ENCODE results near the gene ABCD1. TPM values are rescaled to one million over a fixed set of nuclear protein-coding genes. Genes with fewer than 3 reads are reported as not detected.

The ABCD1 gene
- total RNA-seq, 3 donors from 2014 or later, result 10.2 to 27.8 (median 10.5) TPM

DNA sequence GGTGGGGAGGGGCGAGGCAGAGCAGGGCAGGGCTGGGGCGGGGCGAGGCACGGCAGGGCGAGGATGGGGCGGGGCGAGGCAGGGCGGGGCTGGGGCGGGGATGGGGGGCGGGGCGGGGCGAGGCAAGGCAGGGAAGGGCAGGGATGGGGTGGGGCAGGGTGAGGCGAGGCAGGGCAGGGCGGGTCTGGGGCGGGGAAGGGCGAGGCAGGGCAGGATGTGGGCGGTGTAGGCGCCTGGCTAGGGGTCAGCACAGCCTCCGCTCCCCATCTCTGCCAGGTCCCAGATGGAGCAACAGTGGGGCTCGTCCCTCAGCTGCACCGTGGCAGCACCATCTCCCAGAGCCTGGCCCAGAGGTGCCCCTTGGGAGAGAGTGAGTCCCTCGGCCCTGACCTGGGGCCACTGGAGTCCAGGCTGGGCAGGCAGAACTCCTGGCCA lies 52.0 kb downstream of the ABCD1 start:
- no peak for DNase-seq (ENCODE audit: low spot score in 2 of 2)
- Histone ChIP-seq H3K9me3 (no peaks in the 10 kb centered on the region), H3K4me3 (no peak overlapping the region), H3K27me3 (peaks cover 0 to 60% of the 10 kb centered on the region in 2 donors), H3K36me3 (no peaks in the 10 kb centered on the region), H3K27ac (no peak overlapping the region), H3K4me1 (no peaks in the 10 kb centered on the region)
- TF ChIP-seq POLR2AphosphoS5 (IDR thresholded peaks at IDR 0.05) (no peak), POLR2A (IDR thresholded peaks at IDR 0.05) (no peak)
- TF ChIP-seq, protein P1, sequence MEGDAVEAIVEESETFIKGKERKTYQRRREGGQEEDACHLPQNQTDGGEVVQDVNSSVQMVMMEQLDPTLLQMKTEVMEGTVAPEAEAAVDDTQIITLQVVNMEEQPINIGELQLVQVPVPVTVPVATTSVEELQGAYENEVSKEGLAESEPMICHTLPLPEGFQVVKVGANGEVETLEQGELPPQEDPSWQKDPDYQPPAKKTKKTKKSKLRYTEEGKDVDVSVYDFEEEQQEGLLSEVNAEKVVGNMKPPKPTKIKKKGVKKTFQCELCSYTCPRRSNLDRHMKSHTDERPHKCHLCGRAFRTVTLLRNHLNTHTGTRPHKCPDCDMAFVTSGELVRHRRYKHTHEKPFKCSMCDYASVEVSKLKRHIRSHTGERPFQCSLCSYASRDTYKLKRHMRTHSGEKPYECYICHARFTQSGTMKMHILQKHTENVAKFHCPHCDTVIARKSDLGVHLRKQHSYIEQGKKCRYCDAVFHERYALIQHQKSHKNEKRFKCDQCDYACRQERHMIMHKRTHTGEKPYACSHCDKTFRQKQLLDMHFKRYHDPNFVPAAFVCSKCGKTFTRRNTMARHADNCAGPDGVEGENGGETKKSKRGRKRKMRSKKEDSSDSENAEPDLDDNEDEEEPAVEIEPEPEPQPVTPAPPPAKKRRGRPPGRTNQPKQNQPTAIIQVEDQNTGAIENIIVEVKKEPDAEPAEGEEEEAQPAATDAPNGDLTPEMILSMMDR (IDR thresholded peaks at IDR 0.05), result no peak
- intact Hi-C loops (cut with DNase I; ENCODE audit: low total_unique reads), result no loop called here

DNA sequence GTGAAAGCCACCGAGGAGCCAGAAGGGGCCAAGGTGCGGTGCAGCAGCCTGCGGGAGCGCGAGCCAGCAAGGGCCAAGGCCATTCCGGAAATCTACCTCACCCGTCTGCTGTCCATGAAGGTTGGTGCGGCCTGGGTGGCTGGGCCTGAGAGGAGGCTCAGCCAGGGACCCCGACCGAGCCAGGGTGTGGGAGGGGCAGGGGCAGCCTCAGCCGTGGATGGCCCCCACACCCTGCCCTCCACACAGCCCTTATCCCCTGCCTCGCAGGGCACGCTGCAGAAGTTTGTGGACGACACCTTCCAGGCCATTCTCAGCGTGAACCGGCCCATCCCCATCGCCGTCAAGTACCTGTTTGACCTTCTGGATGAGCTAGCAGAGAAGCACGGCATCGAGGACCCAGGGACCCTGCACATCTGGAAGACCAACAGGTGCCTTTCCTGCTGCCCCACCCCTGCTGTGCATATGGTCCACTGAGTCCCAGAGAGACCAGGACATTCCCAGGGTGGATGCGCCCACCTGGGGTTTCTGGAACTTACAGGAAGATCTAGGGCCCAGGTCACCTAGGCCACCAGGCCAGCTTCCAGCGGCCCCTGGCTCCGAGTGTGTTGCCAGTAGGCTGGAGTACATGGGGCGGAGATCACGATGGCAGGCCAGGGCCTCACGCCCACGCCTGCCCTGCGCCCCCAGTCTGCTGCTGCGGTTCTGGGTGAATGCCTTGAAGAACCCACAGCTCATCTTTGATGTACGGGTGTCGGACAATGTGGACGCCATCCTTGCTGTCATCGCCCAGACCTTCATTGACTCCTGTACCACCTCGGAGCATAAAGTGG lies 52.8 kb downstream of the ABCD1 start:
- Histone ChIP-seq H3K4me3 (no peak overlapping the region), H3K27me3 (peaks cover 0 to 60% of the 10 kb centered on the region in 2 donors), H3K27ac (no peak overlapping the region), H3K9me3 (no peaks in the 10 kb centered on the region), H3K4me1 (no peaks in the 10 kb centered on the region), H3K36me3 (no peaks in the 10 kb centered on the region)
- intact Hi-C loops (cut with DNase I; ENCODE audit: low total_unique reads), result no loop called here
- TF ChIP-seq, protein P1 (IDR thresholded peaks at IDR 0.05), result no peak
- TF ChIP-seq POLR2A (IDR thresholded peaks at IDR 0.05) (no peak), POLR2AphosphoS5 (IDR thresholded peaks at IDR 0.05) (no peak)
- DNase-seq (ENCODE audit: low spot score in 2 of 2), result no peak

DNA sequence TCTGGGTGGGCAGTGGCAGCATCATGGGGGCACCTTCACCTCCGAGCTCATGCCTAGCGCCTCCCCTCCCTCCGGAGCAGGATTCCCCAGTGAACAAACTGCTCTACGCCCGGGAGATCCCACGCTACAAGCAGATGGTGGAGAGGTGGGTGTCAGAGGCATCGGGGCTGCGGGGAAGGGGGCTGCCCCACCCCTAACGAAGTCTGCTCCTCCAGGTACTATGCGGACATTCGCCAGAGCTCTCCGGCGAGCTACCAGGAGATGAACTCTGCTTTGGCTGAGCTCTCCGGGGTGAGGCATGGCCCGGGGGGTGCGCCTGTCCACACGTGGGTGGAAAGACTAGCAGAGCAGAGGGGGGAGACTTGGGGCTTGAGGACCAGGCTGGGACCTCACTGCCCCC lies 53.5 kb downstream of the ABCD1 start:
- DNase-seq (ENCODE audit: low spot score in 2 of 2), result no peak
- H3K36me3 ChIP-seq, result no peaks in the 10 kb centered on the region
- intact Hi-C loops (cut with DNase I; ENCODE audit: low total_unique reads), result no loop called here
- no peaks in the 10 kb centered on the region for H3K9me3 ChIP-seq
- H3K4me1 ChIP-seq, result no peaks in the 10 kb centered on the region
- peaks cover 0 to 58% of the 10 kb centered on the region in 2 donors for H3K27me3 ChIP-seq
- no peak overlapping the region for H3K27ac ChIP-seq
- no peak overlapping the region for H3K4me3 ChIP-seq
- TF ChIP-seq, protein P1 (IDR thresholded peaks at IDR 0.05), result no peak
- TF ChIP-seq POLR2AphosphoS5 (IDR thresholded peaks at IDR 0.05) (no peak), POLR2A (IDR thresholded peaks at IDR 0.05) (no peak)

DNA sequence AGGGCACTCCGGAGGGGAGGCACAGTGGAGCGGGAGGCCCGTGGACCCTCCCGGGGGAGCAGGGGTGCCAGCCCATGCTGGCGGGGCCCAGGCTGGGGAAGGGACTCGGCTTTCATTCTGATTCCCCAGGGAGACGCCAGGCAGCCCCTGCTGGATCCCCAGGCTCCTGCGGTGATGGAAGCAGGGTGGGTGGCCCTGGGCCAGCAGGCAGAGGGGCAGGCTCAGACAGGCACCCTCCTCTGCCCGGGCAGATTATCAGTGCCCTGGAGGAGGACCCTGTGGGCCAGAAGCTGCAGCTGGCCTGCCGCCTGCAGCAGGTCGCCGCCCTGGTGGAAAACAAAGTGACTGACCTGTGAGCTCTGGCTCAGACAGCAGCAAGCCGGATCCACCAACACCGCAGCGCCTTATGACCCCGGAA lies 54.0 kb downstream of the ABCD1 start:
- intact Hi-C loops (cut with DNase I; ENCODE audit: low total_unique reads), result no loop called here
- no peak for DNase-seq (ENCODE audit: low spot score in 2 of 2)

DNA sequence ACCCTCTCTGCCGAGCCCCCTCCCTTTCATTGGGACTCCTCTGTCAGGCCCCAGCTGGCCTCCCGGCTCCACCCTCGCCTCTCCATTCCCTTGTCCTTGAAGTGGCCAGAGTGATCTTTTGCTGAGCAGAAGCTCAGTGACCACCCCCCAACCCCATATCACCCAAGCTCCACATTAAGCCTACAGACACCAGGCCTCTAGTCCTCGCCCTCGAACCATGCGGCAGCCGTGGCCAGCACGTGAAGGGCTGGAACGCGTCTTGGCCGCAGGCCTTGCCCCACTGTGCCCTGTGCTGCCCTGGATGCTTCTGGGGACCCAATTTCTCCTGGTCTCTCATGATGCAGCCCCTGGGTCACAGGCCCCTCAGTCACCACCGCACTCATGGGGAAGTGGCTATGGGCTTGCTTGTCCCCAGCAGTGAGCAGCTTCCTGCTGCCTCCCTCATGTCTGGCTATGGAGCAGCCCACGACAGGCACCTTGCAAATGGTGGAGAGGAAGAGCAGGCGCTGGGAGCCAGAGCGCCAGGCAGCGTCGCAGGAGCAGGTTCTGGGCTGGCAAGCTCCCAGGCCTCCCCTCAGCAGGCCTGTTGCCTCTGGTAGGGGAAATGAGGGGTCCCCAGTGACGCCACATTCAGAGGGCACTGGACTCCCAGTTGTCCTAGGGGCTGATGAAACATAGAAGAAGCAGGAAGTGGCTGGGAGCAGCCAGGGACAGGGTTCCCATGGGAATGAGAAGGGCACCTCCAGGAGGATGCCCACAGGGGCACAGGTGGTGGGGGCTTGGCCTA lies 55.4 kb downstream of the ABCD1 start:
- TF ChIP-seq, protein P1 (IDR thresholded peaks at IDR 0.05), result no peak
- TF ChIP-seq POLR2A (IDR thresholded peaks at IDR 0.05) (no peak), POLR2AphosphoS5 (IDR thresholded peaks at IDR 0.05) (no peak)
- H3K4me1 ChIP-seq, result no peaks in the 10 kb centered on the region
- H3K36me3 ChIP-seq, result no peaks in the 10 kb centered on the region
- no peaks in the 10 kb centered on the region for H3K9me3 ChIP-seq
- intact Hi-C loops (cut with DNase I; ENCODE audit: low total_unique reads), result no loop called here
- no peak overlapping the region for H3K27ac ChIP-seq
- peak overlapping the region in 1 of 3 donors; percentile 37 for H3K4me3 ChIP-seq
- DNase-seq (ENCODE audit: low spot score in 2 of 2), result no peak
- H3K27me3 ChIP-seq, result peaks cover 0 to 61% of the 10 kb centered on the region in 2 donors

More for the DNA sequence above, 54.0 kb downstream of the ABCD1 start:
- H3K27me3 ChIP-seq, result peaks cover 0 to 61% of the 10 kb centered on the region in 2 donors
- no peaks in the 10 kb centered on the region for H3K36me3 ChIP-seq
- H3K4me3 ChIP-seq, result no peak overlapping the region
- no peaks in the 10 kb centered on the region for H3K4me1 ChIP-seq
- H3K27ac ChIP-seq, result peak overlapping the region in 1 of 2 donors; percentile 19
- TF ChIP-seq POLR2A (IDR thresholded peaks at IDR 0.05), result no peak
- H3K9me3 ChIP-seq, result no peaks in the 10 kb centered on the region

Data from breast epithelium (tissue), 4 donors.